Muscle of back (tissue), 11 donors: ENCODE data around the gene ITGA11. TPM values are rescaled to one million over a fixed set of nuclear protein-coding genes. Genes with fewer than 3 reads are reported as not detected.

Experiments
- DNase-seq, 3 donors: peaks; one replicate each; pipeline versions ENCODE4 v3.0.0 to v3.0.0-alpha.2; 2013
- polyA plus RNA-seq, 10 donors: library from polyadenylated mRNA; unstranded; fragments of 120-200 nt; gene quantifications; one replicate each; pipeline ENCODE4 v1.2.1, GENCODE V29; 2013; ENCODE audit not compliant: insufficient read length in 10 of 10

Gene ITGA11
- polyA plus RNA-seq, 10 donors = 2.2 to 10.9 (median 5.7) TPM

GRCh38 chr15:68313501-68314410 lies 118.2 kb downstream of the ITGA11 start:
- DNase-seq = no peak

- DNase-seq = no peak
These were observed 119.2 kb downstream of the ITGA11 start for GRCh38 chr15:68312701-68313204.

- DNase-seq = no peak
These were observed 120.0 kb downstream of the ITGA11 start for GRCh38 chr15:68311859-68312557.

GRCh38 chr15:68311464-68311835 lies 120.5 kb downstream of the ITGA11 start:
- no peak for DNase-seq

- no peak for DNase-seq
These were observed 121.0 kb downstream of the ITGA11 start for GRCh38 chr15:68310804-68311463.

GRCh38 chr15:68310178-68310803 lies 121.7 kb downstream of the ITGA11 start:
- DNase-seq = peak in 2 of 3 donors; percentile 49 to 57

GRCh38 chr15:68309024-68309423 lies 122.9 kb downstream of the ITGA11 start:
- DNase-seq = no peak

GRCh38 chr15:68307131-68307928 lies 124.6 kb downstream of the ITGA11 start:
- no peak for DNase-seq

- no peak for DNase-seq
These were observed 126.5 kb downstream of the ITGA11 start for GRCh38 chr15:68305420-68305871.

GRCh38 chr15:68304589-68305337 lies 127.2 kb downstream of the ITGA11 start:
- no peak for DNase-seq

- DNase-seq = no peak
These were observed 128.2 kb downstream of the ITGA11 start for GRCh38 chr15:68303560-68304436.

- DNase-seq = no peak
These were observed 128.8 kb downstream of the ITGA11 start for GRCh38 chr15:68303134-68303533.

GRCh38 chr15:68302729-68303128 lies 129.2 kb downstream of the ITGA11 start:
- DNase-seq = no peak

- no peak for DNase-seq
These were observed 130.7 kb downstream of the ITGA11 start for GRCh38 chr15:68301301-68301700.

- peak in 1 of 3 donors; percentile 35 for DNase-seq
These were observed 131.6 kb downstream of the ITGA11 start for GRCh38 chr15:68300115-68300940.

GRCh38 chr15:68299436-68299835 lies 132.5 kb downstream of the ITGA11 start:
- no peak for DNase-seq

GRCh38 chr15:68298882-68299381 lies 133.0 kb downstream of the ITGA11 start:
- DNase-seq = peak; percentile 39 to 73 (median 48)

GRCh38 chr15:68298336-68298735 lies 133.6 kb downstream of the ITGA11 start:
- no peak for DNase-seq
